HepG2 (cell line): ENCODE measurements around the gene RILP. TPM values are rescaled to one million over a fixed set of nuclear protein-coding genes. Genes with fewer than 3 reads are reported as not detected.

ENCODE experiments used
- ARHGAP35 ChIP-seq: sonication (generic); formaldehyde crosslinking; IDR thresholded peaks from 2 replicates; pipeline ENCODE4 v1.9.0; 2022; ENCODE audit warnings: mild to moderate bottlenecking, inconsistent platforms, moderate library complexity, missing genetic modification reagents, borderline replicate concordance
- ATF1 ChIP-seq: IDR thresholded peaks from 2 replicates; pipeline ENCODE4 v1.6.1; 2016; ENCODE audit warnings: mild to moderate bottlenecking, control low read depth
- FOXC1 ChIP-seq: sonication (generic); formaldehyde crosslinking; IDR thresholded peaks from 2 replicates; pipeline ENCODE4 v1.8.0; 2022; ENCODE audit warnings: mild to moderate bottlenecking, missing genetic modification reagents, borderline replicate concordance
- FOXJ3 ChIP-seq: sonication (generic); formaldehyde crosslinking; IDR thresholded peaks from 2 replicates; pipeline ENCODE4 v1.4.0; 2020; ENCODE audit warnings: missing genetic modification reagents, mild to moderate bottlenecking, borderline replicate concordance
- FOXP1 ChIP-seq, 2 experiments: fragments of 450-650 bp in 1 of 2; IDR thresholded peaks; 2 replicates each; pipeline ENCODE4 v1.6.1; 2017 to 2018; ENCODE audit warnings: antibody characterized with exemption in 1 of 2
- IKZF1 ChIP-seq: fragments of 450-650 bp; IDR thresholded peaks from 2 replicates; pipeline ENCODE4 v1.7.1; 2016
- MIXL1 ChIP-seq: IDR thresholded peaks from 2 replicates; pipeline ENCODE4 v1.6.1; 2016
- NPAS2 ChIP-seq: sonication (generic); formaldehyde crosslinking; IDR thresholded peaks from 2 replicates; pipeline ENCODE4 v1.8.0; 2022; ENCODE audit warnings: mild to moderate bottlenecking, missing genetic modification reagents, borderline replicate concordance
- POLR2G ChIP-seq: fragments of 200-400 bp; formaldehyde crosslinking; IDR thresholded peaks from 2 replicates; pipeline ENCODE4 v1.6.1; 2018; ENCODE audit warnings: mild to moderate bottlenecking, low read depth, low read length, moderate library complexity
- SMAD3 ChIP-seq: sonication (generic); formaldehyde crosslinking; IDR thresholded peaks from 2 replicates; pipeline ENCODE4 v1.4.0; 2020; ENCODE audit warnings: missing genetic modification reagents
- SRF ChIP-seq: IDR thresholded peaks from 2 replicates; pipeline ENCODE4 v1.6.1; 2011; ENCODE audit warnings: mild to moderate bottlenecking, low read depth, low read length, moderate library complexity
- TBX3 ChIP-seq: fragments of 450-650 bp; IDR thresholded peaks from 2 replicates; pipeline ENCODE4 v1.6.1; 2017; ENCODE audit warnings: antibody characterized with exemption, mild to moderate bottlenecking, inconsistent platforms, borderline replicate concordance
- YEATS2 ChIP-seq: sonication (generic); formaldehyde crosslinking; IDR thresholded peaks from 2 replicates; pipeline ENCODE4 v1.4.0; 2020; ENCODE audit warnings: missing genetic modification reagents, borderline replicate concordance
- ZFP36 ChIP-seq: fragments of 150-350 bp; IDR thresholded peaks from 2 replicates; pipeline ENCODE4 v1.6.1; 2018; ENCODE audit warnings: borderline replicate concordance, low read length, low read depth; ENCODE audit not compliant: partially characterized antibody
- ZNF225 ChIP-seq: sonication (generic); formaldehyde crosslinking; IDR thresholded peaks from 2 replicates; pipeline ENCODE4 v1.4.0; 2020; ENCODE audit warnings: mild to moderate bottlenecking, missing genetic modification reagents
- ZNF230 ChIP-seq: sonication (generic); formaldehyde crosslinking; IDR thresholded peaks from 2 replicates; pipeline ENCODE4 v1.4.0; 2020; ENCODE audit warnings: mild to moderate bottlenecking, missing genetic modification reagents
- ZNF329 ChIP-seq: sonication (generic); formaldehyde crosslinking; IDR thresholded peaks from 2 replicates; pipeline ENCODE4 v1.9.0; 2021; ENCODE audit warnings: low read depth, mild to moderate bottlenecking, missing genetic modification reagents
- ZNF549 ChIP-seq: sonication (generic); formaldehyde crosslinking; IDR thresholded peaks from 2 replicates; pipeline ENCODE4 v1.5.0; 2020; ENCODE audit warnings: missing genetic modification reagents
- ZNF563 ChIP-seq: sonication (generic); formaldehyde crosslinking; IDR thresholded peaks from 2 replicates; pipeline ENCODE4 v1.8.0; 2022; ENCODE audit warnings: mild to moderate bottlenecking, moderate library complexity, missing genetic modification reagents
- ZNF570 ChIP-seq: sonication (generic); formaldehyde crosslinking; IDR thresholded peaks from 2 replicates; pipeline ENCODE4 v1.4.0; 2020; ENCODE audit warnings: mild to moderate bottlenecking, missing genetic modification reagents, borderline replicate concordance
- ZNF577 ChIP-seq: sonication (generic); formaldehyde crosslinking; IDR thresholded peaks from 2 replicates; pipeline ENCODE4 v1.4.0; 2020; ENCODE audit warnings: mild to moderate bottlenecking, low read depth, missing genetic modification reagents, borderline replicate concordance
- ZNF652 ChIP-seq: IDR thresholded peaks from 2 replicates; pipeline ENCODE4 v1.6.1; 2016; ENCODE audit warnings: low read depth, borderline replicate concordance
- ZNF713 ChIP-seq: sonication (generic); formaldehyde crosslinking; IDR thresholded peaks from 2 replicates; pipeline ENCODE4 v1.4.0; 2020; ENCODE audit warnings: mild to moderate bottlenecking, missing genetic modification reagents
- ZNF891 ChIP-seq: sonication (generic); formaldehyde crosslinking; IDR thresholded peaks from 2 replicates; pipeline ENCODE4 v1.5.0; 2020; ENCODE audit warnings: mild to moderate bottlenecking, missing genetic modification reagents
- polyA plus RNA-seq, 8 experiments: library from polyadenylated mRNA; depleted of rRNA in 3 of 8; stranded (reverse) in 7 of 8; unstranded in 1 of 8; fragments of >200 nt; fragmentation: Illumina TruSeq in 4 of 8; extraction: Trizol in 4 of 8; gene quantifications; 2 replicates each; pipeline versions ENCODE4 v1.2.1 to v1.2.3, GENCODE V29; 2011 to 2016; ENCODE audit warnings: low read depth in 4 of 8, missing spikeins in 1 of 8, mixed read lengths in 1 of 8; ENCODE audit not compliant: insufficient read depth in 1 of 8
- total RNA-seq, 5 experiments: library from RNA; depleted of rRNA; stranded (reverse); fragments of >200 nt; fragmentation: Illumina TruSeq; extraction: Trizol; gene quantifications; 2 replicates each; pipeline ENCODE4 v1.2.3, GENCODE V29; 2016; ENCODE audit warnings: low read depth in 1 of 5
- TF ChIP-seq, protein P1 (sequence below), 2 experiments: fragments of 450-650 bp in 1 of 2; sonication (generic) in 1 of 2; formaldehyde crosslinking; IDR thresholded peaks; 2 replicates each; pipeline versions ENCODE4 v1.5.0 to v1.8.0; 2020 to 2022; ENCODE audit warnings: mild to moderate bottlenecking in 1 of 2, missing genetic modification reagents in 1 of 2
- TF ChIP-seq, protein P2 (sequence below): IDR thresholded peaks from 2 replicates; pipeline ENCODE4 v1.6.1; 2016; ENCODE audit warnings: missing genetic modification reagents, missing compliant biosample characterization
- TF ChIP-seq, protein P3 (sequence below): fragments of 450-650 bp; IDR thresholded peaks from 2 replicates; pipeline ENCODE4 v1.6.1; 2017; ENCODE audit warnings: mild to moderate bottlenecking
- TF ChIP-seq, protein P4 (sequence below): sonication (generic); formaldehyde crosslinking; IDR thresholded peaks from 2 replicates; pipeline ENCODE4 v1.8.1; 2023; ENCODE audit warnings: missing genetic modification reagents, inconsistent platforms, borderline replicate concordance

The RILP gene
- total and polyA plus RNA-seq, 2 of the 13 experiments (the other 11 are each of a cell fraction or from before 2014, with no cell fraction given): 6.6 to 8.1 TPM

DNA sequence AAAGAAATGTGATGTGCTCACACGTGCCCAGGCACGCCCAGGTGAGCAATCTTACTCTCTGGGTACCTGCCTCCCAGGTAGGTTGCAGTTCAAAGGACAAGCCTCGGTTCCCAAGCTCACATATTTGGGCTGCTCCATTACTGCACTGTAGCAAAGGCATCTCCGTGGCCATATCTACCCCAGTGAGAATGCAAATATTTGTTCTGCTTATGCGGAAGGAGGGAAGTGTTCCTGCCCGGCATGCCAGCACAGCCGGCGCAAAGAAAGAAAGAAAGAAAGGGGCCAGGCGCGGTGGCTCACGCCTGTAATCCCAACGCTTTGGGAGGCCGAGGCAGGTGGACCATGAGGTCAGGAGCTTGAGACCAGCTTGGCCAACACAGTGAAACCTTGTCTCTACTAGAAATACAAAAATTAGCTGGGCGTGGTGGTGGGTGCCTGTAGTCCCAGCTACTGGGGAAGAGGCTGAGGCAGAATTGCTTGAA is 51.8 kb downstream of the RILP start (continued):
- TF ChIP-seq ZFP36: no peak
- TF ChIP-seq ZNF329 (CRISPR knock-in tag): no peak
- no peak for TF ChIP-seq IKZF1
- TF ChIP-seq NPAS2 (CRISPR knock-in tag): no peak
- TF ChIP-seq FOXC1: 0 out of 2 replicates have a peak, but pooled peaks have one; percentile 47
- TF ChIP-seq ZNF563 (CRISPR knock-in tag): no peak
- TF ChIP-seq, protein P1, sequence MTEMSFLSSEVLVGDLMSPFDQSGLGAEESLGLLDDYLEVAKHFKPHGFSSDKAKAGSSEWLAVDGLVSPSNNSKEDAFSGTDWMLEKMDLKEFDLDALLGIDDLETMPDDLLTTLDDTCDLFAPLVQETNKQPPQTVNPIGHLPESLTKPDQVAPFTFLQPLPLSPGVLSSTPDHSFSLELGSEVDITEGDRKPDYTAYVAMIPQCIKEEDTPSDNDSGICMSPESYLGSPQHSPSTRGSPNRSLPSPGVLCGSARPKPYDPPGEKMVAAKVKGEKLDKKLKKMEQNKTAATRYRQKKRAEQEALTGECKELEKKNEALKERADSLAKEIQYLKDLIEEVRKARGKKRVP (CRISPR knock-in tag; IDR thresholded peaks at IDR 0.05): no peak
- TF ChIP-seq, protein P2, sequence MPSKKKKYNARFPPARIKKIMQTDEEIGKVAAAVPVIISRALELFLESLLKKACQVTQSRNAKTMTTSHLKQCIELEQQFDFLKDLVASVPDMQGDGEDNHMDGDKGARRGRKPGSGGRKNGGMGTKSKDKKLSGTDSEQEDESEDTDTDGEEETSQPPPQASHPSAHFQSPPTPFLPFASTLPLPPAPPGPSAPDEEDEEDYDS (CRISPR knock-in tag): peak; percentile 68
- no peak for TF ChIP-seq FOXJ3
- TF ChIP-seq ZNF230 (CRISPR knock-in tag): no peak
- TF ChIP-seq POLR2G: peak; percentile 44; the same call in 1 of the 2 replicates
- no peak for TF ChIP-seq ATF1 (CRISPR knock-in tag)
- no peak for TF ChIP-seq ZNF652 (CRISPR knock-in tag)
- TF ChIP-seq YEATS2: no peak; the same call in 1 of the 2 replicates
- no peak for TF ChIP-seq ARHGAP35 (CRISPR knock-in tag)
- no peak for TF ChIP-seq FOXP1 (IDR thresholded peaks at IDR 0.05)
- no peak; the same call in 1 of the 2 replicates for TF ChIP-seq FOXP1 (CRISPR knock-in tag; IDR thresholded peaks at IDR 0.05)
- TF ChIP-seq ZNF891 (CRISPR knock-in tag): no peak
- no peak for TF ChIP-seq SMAD3 (CRISPR knock-in tag)
- TF ChIP-seq TBX3: no peak
- no peak for TF ChIP-seq ZNF713 (CRISPR knock-in tag)
- TF ChIP-seq ZNF570: no peak
- TF ChIP-seq ZNF549 (CRISPR knock-in tag): no peak
- no peak for TF ChIP-seq ZNF225
- TF ChIP-seq MIXL1 (CRISPR knock-in tag): 0 out of 2 replicates have a peak, but pooled peaks have one; percentile 28
- TF ChIP-seq, protein P3, sequence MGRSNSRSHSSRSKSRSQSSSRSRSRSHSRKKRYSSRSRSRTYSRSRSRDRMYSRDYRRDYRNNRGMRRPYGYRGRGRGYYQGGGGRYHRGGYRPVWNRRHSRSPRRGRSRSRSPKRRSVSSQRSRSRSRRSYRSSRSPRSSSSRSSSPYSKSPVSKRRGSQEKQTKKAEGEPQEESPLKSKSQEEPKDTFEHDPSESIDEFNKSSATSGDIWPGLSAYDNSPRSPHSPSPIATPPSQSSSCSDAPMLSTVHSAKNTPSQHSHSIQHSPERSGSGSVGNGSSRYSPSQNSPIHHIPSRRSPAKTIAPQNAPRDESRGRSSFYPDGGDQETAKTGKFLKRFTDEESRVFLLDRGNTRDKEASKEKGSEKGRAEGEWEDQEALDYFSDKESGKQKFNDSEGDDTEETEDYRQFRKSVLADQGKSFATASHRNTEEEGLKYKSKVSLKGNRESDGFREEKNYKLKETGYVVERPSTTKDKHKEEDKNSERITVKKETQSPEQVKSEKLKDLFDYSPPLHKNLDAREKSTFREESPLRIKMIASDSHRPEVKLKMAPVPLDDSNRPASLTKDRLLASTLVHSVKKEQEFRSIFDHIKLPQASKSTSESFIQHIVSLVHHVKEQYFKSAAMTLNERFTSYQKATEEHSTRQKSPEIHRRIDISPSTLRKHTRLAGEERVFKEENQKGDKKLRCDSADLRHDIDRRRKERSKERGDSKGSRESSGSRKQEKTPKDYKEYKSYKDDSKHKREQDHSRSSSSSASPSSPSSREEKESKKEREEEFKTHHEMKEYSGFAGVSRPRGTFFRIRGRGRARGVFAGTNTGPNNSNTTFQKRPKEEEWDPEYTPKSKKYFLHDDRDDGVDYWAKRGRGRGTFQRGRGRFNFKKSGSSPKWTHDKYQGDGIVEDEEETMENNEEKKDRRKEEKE: no peak
- no peak for TF ChIP-seq SRF
- TF ChIP-seq, protein P4, sequence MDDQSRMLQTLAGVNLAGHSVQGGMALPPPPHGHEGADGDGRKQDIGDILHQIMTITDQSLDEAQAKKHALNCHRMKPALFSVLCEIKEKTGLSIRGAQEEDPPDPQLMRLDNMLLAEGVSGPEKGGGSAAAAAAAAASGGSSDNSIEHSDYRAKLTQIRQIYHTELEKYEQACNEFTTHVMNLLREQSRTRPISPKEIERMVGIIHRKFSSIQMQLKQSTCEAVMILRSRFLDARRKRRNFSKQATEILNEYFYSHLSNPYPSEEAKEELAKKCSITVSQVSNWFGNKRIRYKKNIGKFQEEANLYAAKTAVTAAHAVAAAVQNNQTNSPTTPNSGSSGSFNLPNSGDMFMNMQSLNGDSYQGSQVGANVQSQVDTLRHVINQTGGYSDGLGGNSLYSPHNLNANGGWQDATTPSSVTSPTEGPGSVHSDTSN: no peak
- TF ChIP-seq ZNF577 (CRISPR knock-in tag): no peak
